D721Med (cell line): ENCODE results near the gene HDDC3.

Experiments
- DNase-seq: peaks from one replicate; pipeline ENCODE4 v3.0.0; 2011; ENCODE audit warnings: low spot score; ENCODE audit not compliant: insufficient read length
- FAIRE-seq: peaks from 2 replicates; lab custom pipeline; 2011; peaks lifted over from hg19 to GRCh38; lab: Jason Lieb, UNC
- TF ChIP-seq, protein P1 (sequence below): IDR thresholded peaks from 2 replicates; pipeline ENCODE4 v1.5.1; 2012; ENCODE audit warnings: mild to moderate bottlenecking, control low read depth; ENCODE audit not compliant: insufficient read depth; ENCODE audit errors: missing control alignments

Gene HDDC3

DNA sequence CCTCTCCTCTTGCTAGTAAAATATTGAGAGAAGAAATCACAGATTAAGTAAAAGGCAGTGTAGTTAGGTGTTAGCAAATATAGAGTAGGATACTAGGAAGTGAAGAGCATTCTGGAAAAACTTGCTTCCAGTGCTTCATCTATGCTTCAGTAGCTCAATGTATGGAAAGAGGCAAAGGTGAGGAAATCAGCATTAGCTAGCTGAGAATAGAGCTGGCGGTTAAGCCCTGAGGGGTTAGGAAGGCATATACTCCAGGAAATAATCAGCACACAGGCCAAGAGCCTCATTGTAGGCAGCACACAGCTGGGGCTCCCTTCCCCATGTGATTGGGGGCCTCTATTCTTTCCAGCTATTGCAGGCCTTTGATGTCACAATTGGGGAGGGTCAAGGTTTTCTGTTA lies 36.1 kb upstream of the HDDC3 start:
- TF ChIP-seq, protein P1, sequence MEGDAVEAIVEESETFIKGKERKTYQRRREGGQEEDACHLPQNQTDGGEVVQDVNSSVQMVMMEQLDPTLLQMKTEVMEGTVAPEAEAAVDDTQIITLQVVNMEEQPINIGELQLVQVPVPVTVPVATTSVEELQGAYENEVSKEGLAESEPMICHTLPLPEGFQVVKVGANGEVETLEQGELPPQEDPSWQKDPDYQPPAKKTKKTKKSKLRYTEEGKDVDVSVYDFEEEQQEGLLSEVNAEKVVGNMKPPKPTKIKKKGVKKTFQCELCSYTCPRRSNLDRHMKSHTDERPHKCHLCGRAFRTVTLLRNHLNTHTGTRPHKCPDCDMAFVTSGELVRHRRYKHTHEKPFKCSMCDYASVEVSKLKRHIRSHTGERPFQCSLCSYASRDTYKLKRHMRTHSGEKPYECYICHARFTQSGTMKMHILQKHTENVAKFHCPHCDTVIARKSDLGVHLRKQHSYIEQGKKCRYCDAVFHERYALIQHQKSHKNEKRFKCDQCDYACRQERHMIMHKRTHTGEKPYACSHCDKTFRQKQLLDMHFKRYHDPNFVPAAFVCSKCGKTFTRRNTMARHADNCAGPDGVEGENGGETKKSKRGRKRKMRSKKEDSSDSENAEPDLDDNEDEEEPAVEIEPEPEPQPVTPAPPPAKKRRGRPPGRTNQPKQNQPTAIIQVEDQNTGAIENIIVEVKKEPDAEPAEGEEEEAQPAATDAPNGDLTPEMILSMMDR: no peak
- DNase-seq: no peak
- FAIRE-seq: no peak

GRCh38 chr15:90967206-90967605 lies 34.9 kb upstream of the HDDC3 start:
- DNase-seq (no peak), FAIRE-seq (no peak)
- TF ChIP-seq, protein P1: no peak

DNA sequence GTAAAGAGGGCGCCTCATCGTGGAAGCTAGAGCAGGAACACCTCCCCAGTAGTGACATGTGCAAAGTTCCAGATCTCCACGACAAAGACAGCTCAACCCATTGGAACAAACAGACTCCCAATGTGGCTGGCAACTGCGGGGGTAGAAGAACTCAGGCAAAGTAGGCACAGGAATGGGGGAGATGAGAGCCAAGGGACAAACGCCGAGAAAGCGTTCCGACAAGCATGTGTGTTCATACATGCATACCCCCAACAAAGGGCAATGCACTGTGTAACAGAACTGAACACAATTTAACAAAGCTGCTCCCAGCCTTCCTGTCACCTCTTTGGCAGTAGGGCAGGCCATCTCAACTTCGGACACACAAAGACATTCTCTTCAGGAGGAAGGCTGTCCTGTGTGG lies 33.9 kb upstream of the HDDC3 start:
- DNase-seq: no peak
- TF ChIP-seq, protein P1: no peak
- no peak for FAIRE-seq

- FAIRE-seq: no peak
- TF ChIP-seq, protein P1: no peak
- no peak for DNase-seq
Measured at GRCh38 chr15:90962021-90962420, 29.7 kb upstream of the HDDC3 start.

DNA sequence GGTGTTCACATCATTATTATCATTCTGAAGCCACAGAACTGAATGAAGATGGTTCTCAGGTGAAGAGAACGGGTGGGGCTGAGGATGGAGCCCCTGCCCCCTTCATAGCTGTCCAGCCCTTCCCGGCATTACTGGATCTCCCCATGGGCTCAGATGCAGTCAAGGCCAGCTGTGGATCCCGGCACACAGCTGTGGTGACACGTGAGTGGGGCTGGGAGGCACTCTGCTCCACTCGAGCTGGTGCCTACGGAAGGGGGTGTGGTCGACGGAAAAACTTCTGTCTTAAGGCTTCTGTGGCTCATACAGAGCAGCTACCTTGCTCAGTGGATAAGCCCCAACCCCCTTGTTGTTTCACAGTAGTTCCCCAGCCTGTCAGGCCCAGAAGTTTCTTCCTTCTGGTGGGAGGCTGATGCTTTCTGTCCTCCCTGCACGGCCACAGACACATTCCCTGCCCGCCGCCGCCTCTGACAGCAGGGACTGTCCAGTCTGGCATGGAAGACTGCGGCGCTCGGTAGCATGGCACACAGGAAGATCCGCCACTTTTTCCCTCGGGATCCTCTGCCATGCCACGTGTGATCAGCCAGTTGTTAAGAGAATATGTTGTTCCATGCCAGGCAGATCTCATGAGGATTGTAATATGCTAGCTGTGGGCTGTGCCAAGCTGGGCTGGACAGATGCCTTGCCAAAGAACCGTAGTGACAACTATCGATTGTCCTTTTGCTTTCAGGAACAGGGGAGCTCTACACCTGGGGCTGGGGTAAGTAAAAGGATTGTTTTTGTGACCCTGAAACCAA lies 28.1 kb upstream of the HDDC3 start:
- FAIRE-seq (no peak), DNase-seq (no peak)
- TF ChIP-seq, protein P1: no peak

DNA sequence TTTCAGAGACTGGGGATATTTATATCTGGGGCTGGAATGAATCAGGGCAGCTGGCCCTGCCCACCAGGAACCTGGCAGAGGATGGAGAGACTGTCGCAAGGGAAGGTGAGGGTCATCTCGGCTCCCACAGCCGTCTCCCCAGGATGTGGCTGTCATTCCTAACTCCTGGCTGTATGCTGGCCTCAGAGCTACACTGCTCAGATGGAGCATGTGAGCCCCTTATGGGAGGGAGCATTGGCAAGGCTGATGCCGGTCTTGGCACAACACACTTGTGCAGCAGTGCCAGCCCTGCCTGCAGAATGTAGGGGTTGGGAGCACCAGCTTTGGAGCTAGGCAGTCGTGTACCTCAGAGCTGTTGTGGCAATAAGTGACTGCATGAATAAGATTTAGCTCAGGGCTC lies 27.5 kb upstream of the HDDC3 start:
- no peak for FAIRE-seq
- TF ChIP-seq, protein P1: no peak
- no peak for DNase-seq

DNA sequence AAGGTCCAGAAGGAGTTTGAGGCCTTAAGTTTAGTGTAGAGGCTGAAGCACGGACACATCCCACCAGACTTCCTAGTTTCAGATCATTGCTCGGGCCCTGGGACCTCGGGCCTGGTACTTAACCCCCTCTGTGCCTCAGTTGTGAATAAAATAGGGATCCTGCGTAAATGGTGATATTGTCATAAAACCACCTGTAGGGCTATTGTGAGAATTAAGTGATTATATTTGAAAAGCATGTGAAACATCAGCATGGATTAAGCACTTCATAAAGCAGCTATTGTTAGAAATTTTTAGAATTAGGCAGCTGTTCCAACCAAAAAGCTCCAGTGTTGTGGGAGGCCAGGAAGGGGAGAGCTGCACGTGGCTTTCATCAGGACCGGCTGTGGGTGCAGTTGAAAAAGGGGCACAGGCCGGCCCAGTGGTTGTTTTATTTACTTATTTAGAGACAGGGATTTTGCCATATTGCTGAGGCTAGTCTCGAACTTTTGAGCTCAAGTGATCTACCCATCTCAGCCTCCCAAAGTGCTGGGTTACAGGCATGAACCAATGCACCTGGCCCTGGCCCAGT lies 26.8 kb upstream of the HDDC3 start:
- TF ChIP-seq, protein P1: no peak
- no peak for FAIRE-seq
- no peak for DNase-seq
